Heart left ventricle (tissue), 16 donors: ENCODE data around the gene CDCP1. TPM values are rescaled to one million over a fixed set of nuclear protein-coding genes. Genes with fewer than 3 reads are reported as not detected.
A peak's percentile ranks its signal among the peaks of the same experiment; 100 is the strongest.

ENCODE experiments used
- ATAC-seq, 4 donors: fragments of 200-7000 bp; cut with Tn5 transposase; one replicate each; pipeline ENCODE4 v1.9.1; 2020 to 2022; ENCODE audit warnings: moderate library complexity in 4 of 4, mild to moderate bottlenecking in 3 of 4, moderate number of reproducible peaks in 1 of 4
- DNase-seq, 5 donors: peaks; one replicate each; pipeline ENCODE4 v3.0.0-alpha.2; 2020
- H3K27ac ChIP-seq, 12 donors: fragments of 200-600 bp; sonication (generic) in 4 of 12; one replicate each; pipeline versions ENCODE4 v1.5.0 to v1.8.0; 2016 to 2022; ENCODE audit warnings: mild to moderate bottlenecking in 2 of 12
- H3K27me3 ChIP-seq, 9 donors: fragments of 200-600 bp; sonication (generic) in 2 of 9; one replicate each; pipeline versions ENCODE4 v1.5.1 to v1.8.0; 2016 to 2022; ENCODE audit warnings: mild to moderate bottlenecking in 3 of 9
- H3K36me3 ChIP-seq, 9 donors: fragments of 200-600 bp; sonication (generic) in 2 of 9; one replicate each; pipeline versions ENCODE4 v1.5.0 to v1.8.0; 2018 to 2022; ENCODE audit warnings: mild to moderate bottlenecking in 2 of 9
- H3K4me1 ChIP-seq, 12 donors: fragments of 200-600 bp; sonication (generic) in 4 of 12; one replicate each; pipeline versions ENCODE4 v1.5.0 to v1.8.0; 2016 to 2022; ENCODE audit warnings: mild to moderate bottlenecking in 3 of 12
- H3K4me3 ChIP-seq, 12 donors: fragments of 200-600 bp; sonication (generic) in 4 of 12; one replicate each; pipeline versions ENCODE4 v1.5.0 to v1.8.0; 2017 to 2022; ENCODE audit warnings: mild to moderate bottlenecking in 9 of 12, moderate library complexity in 4 of 12
- H3K9me3 ChIP-seq, 12 donors: fragments of 200-600 bp; sonication (generic) in 4 of 12; one replicate each; pipeline versions ENCODE4 v1.5.0 to v1.8.0; 2016 to 2022; ENCODE audit warnings: mild to moderate bottlenecking in 1 of 12
- CTCF ChIP-seq, 12 donors: fragments of 200-600 bp; sonication (generic) in 4 of 12; IDR thresholded peaks; one replicate each; pipeline versions ENCODE4 v1.5.0 to v1.8.0; 2018 to 2022; ENCODE audit warnings: antibody characterized with exemption in 12 of 12, mild to moderate bottlenecking in 5 of 12
- POLR2A ChIP-seq, 2 donors: fragments of 450-650 bp; IDR thresholded peaks; one replicate each; pipeline ENCODE4 v1.6.1; 2017; ENCODE audit warnings: antibody characterized with exemption in 2 of 2, mild to moderate bottlenecking in 2 of 2, moderate library complexity in 2 of 2
- WGBS, 4 donors: extraction: QIAGEN DNeasy Blood & Tissue Kit in 2 of 4; methylation state at CpG; one replicate each; pipeline versions ENCODE4 v1.1.5 to v1.1.7; 2013 to 2018; 5-methylcytosine and 5-hydroxymethylcytosine counted together
- intact Hi-C, 10 donors: fragments of 100-400 bp; cut with DNase I; formaldehyde crosslinking; loops; one replicate each; pipeline versions ENCODE4 v1.11.1 to v1.14.2; 2022
- polyA plus RNA-seq, 2 donors: library from polyadenylated mRNA; stranded (reverse); fragments of 200-250 nt; gene quantifications; one replicate each; pipeline ENCODE4 v1.2.3, GENCODE V29; 2013
- total RNA-seq, 9 donors: library from RNA; depleted of rRNA in 2 of 9; stranded (reverse); fragments of >200 nt in 2 of 9; fragmentation: NEBNext Ultra II Directional in 3 of 9; extraction: Animal tissue kit (Norgen Biotek cat#: 25700) in 3 of 9; gene quantifications; one replicate each; pipeline versions ENCODE4 v1.1.0 to v1.2.4, GENCODE V29; 2016 to 2023
- donor health status: ischemic (EF 13 %, LVEDD 7.1; RV severe dilation, severe dysfunction).
- donor health status: healthy with polysubstance abuse.
- donor health status: DM: no; HTN: yes; CAD: no.
- donor health status: DM: no; HTN: no; CAD: no.
- donor health status: ischemic (EF 25% LVEDD 6.9; RV normal size, moderate dysfunction).
- donor health status: ischemic (EF 25% LVEDD 5.7; RV mildly dilated, moderate dysfunction).
- donor health status: healthy.
- donor health status: DM: yes; HTN: yes; CAD: no.
- donor health status: ischemic (EF 35%, LVEDD 5.7; RV mildly dilated, moderate dysfunction).
- donor health status: nonischemic (EF 11% LVEDD 7.7; RV severe dilation, severe dysfunction).
- donor health status: DM: yes; HTN: yes; CAD: no.
- donor health status: PGD.
- donor health status: ischemic (EF 29% LVEDD 5.4; RV normal size, mild dysfunction).
- donor health status: nonischemic (EF 23%, LVEDD 6.1; RV moderate dilation, normal function).

CDCP1 gene
- total and polyA plus RNA-seq, 11 donors, result 0.11 to 5.8 (median 0.38) TPM

- H3K4me3 ChIP-seq, result peak overlapping the region in 5 of 12 donors; percentile 3 to 32 (median 15)
- intact Hi-C loops, result loop anchor here in 1 of 10 donors (5.0 kb wide), 1 partner anchor 55 kb away; no protein-coding TSS in a partner anchor
- no peaks in the 10 kb centered on the region for H3K9me3 ChIP-seq
- ATAC-seq (peak; percentile 67 to 94 (median 88)), DNase-seq (peak; percentile 61 to 84 (median 78))
- WGBS, 4 donors, result 22 to 28% (median 24%) methylated on average over 23 of the region's 23 CpGs
- TF ChIP-seq CTCF (IDR thresholded peaks at IDR 0.05) (no peak), POLR2A (IDR thresholded peaks at IDR 0.05) (no peak)
- H3K4me1 ChIP-seq, result peaks cover 0 to 30% (median 7%) of the 10 kb centered on the region in 12 donors
- no peaks in the 10 kb centered on the region for H3K36me3 ChIP-seq
- no peaks in the 10 kb centered on the region for H3K27me3 ChIP-seq
- H3K27ac ChIP-seq, result peak overlapping the region in 5 of 12 donors; percentile 3 to 74 (median 24)
Observed at GRCh38 chr3:45167011-45167911, 21.1 kb upstream of the CDCP1 start.

DNA sequence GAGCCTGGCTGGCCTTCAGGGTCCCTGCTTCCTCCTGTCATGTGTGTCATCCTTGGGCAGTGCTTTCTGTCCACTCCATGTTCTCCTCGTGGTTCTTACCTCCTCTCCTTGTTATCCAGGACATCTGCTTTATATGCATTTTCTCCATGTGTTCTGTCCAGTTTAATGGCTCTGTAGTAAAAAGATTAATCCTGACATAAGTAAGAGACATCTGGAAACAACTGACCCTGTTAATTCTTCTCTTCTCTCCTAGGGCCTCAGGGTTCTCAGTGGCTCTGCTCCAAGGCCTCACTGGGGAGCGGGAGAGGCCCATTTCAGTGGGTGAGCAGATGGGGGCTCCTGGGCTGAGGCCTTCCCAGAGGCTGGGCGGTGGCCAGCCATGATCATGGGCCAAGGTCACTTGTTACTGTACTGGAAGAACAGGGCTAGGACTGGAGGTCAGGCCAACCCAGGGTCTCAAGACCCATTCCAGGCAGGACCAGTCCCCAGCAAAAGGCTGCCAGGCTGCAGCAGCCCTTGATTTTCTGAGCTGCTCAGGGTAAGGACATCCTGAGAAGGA, 20.2 kb upstream of the CDCP1 start:
- TF ChIP-seq CTCF (IDR thresholded peaks at IDR 0.05) (no peak), POLR2A (IDR thresholded peaks at IDR 0.05) (no peak)
- peak in 1 of 4 donors; percentile 7 for ATAC-seq
- WGBS, 4 donors, result 85 to 92% (median 90%) methylated on average over 3 of the region's 3 CpGs

GRCh38 chr3:45165497-45166283, 19.5 kb upstream of the CDCP1 start:
- no peak for DNase-seq
- intact Hi-C loops, result loop anchor here in 1 of 10 donors (5.0 kb wide), 1 partner anchor 53 kb away; no protein-coding TSS in a partner anchor

More for the DNA sequence above, 20.2 kb upstream of the CDCP1 start:
- intact Hi-C loops, result loop anchor here in 1 of 10 donors (5.0 kb wide), 1 partner anchor 54 kb away; no protein-coding TSS in a partner anchor
- Histone ChIP-seq H3K27me3 (no peaks in the 10 kb centered on the region), H3K27ac (no peak overlapping the region), H3K4me1 (peaks cover 0 to 30% (median 7%) of the 10 kb centered on the region in 12 donors), H3K36me3 (no peaks in the 10 kb centered on the region), H3K9me3 (no peaks in the 10 kb centered on the region), H3K4me3 (no peak overlapping the region)
- no peak for DNase-seq

More at GRCh38 chr3:45165497-45166283, 19.5 kb upstream of the CDCP1 start:
- Histone ChIP-seq H3K27me3 (no peaks in the 10 kb centered on the region), H3K9me3 (no peaks in the 10 kb centered on the region), H3K4me1 (peaks cover 0 to 29% (median 7%) of the 10 kb centered on the region in 12 donors), H3K4me3 (no peak overlapping the region), H3K36me3 (no peaks in the 10 kb centered on the region), H3K27ac (no peak overlapping the region)
- TF ChIP-seq CTCF (IDR thresholded peaks at IDR 0.05) (no peak), POLR2A (IDR thresholded peaks at IDR 0.05) (no peak)
- WGBS, 4 donors, result 64 to 87% (median 75%) methylated on average over 10 of the region's 10 CpGs
- no peak for ATAC-seq
